Measurements from ENCODE around the gene PDE1A. TPM values are rescaled to one million over a fixed set of nuclear protein-coding genes. Genes with fewer than 3 reads are reported as not detected.

The PDE1A gene
- total and polyA plus RNA-seq, 2 experiments from 2014 or later, result 1.0 to 4.7 TPM

DNA sequence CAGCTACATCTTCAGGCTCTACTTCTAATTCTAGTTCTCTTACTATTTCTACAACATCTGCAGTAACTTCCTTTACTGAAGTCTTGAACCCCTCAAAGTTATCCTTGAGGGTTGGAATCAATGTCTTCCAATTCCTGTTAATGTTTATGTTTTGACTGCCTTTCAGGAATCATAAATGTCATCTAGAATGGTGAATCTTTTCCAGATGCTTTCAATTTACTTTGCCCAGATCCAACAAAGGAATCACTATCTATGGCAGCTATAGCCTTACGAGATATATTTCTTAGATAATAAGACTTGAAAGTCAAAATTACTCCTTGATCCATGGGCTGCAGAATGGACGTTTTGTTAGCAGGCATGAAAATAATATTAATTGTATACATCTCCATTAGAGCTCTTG is 123.9 kb downstream of the PDE1A start:
- Histone ChIP-seq H3K9me3 (ENCODE audit: low read depth) (no peaks in the 10 kb centered on the region), H3K4me3 (no peak overlapping the region), H3K4me2 (no peak overlapping the region), H3K4me1 (ENCODE audit: insufficient read depth) (no peaks in the 10 kb centered on the region), H4K20me1 (ENCODE audit: insufficient read depth, poor library complexity, severe bottlenecking) (no peaks in the 10 kb centered on the region), H3K36me3 (replicated peaks; ENCODE audit: insufficient read depth, low read depth) (no peaks in the 10 kb centered on the region), H3K27me3 (no peaks in the 10 kb centered on the region), H3K79me2 (no peaks in the 10 kb centered on the region), H3K27ac (no peak overlapping the region), H3K9me2 (replicated peaks; ENCODE audit: insufficient read depth) (no peaks in the 10 kb centered on the region), H2AFZ (no peak overlapping the region)
- TF ChIP-seq EZH2phosphoT487 (IDR thresholded peaks at IDR 0.05; ENCODE audit: low read depth, severe bottlenecking, unreplicated experiment) (no peak), EZH2 (IDR thresholded peaks at IDR 0.05; ENCODE audit: borderline replicate concordance) (no peak)
- TF ChIP-seq, protein P1, sequence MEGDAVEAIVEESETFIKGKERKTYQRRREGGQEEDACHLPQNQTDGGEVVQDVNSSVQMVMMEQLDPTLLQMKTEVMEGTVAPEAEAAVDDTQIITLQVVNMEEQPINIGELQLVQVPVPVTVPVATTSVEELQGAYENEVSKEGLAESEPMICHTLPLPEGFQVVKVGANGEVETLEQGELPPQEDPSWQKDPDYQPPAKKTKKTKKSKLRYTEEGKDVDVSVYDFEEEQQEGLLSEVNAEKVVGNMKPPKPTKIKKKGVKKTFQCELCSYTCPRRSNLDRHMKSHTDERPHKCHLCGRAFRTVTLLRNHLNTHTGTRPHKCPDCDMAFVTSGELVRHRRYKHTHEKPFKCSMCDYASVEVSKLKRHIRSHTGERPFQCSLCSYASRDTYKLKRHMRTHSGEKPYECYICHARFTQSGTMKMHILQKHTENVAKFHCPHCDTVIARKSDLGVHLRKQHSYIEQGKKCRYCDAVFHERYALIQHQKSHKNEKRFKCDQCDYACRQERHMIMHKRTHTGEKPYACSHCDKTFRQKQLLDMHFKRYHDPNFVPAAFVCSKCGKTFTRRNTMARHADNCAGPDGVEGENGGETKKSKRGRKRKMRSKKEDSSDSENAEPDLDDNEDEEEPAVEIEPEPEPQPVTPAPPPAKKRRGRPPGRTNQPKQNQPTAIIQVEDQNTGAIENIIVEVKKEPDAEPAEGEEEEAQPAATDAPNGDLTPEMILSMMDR (IDR thresholded peaks at IDR 0.05; ENCODE audit: poor library complexity), result no peak
- WGBS (ENCODE audit: low lambda C conversion rate, missing lambda C conversion rate), result 52% methylated on average over 2 of the region's 2 CpGs
- no peak for DNase-seq (ENCODE audit: low spot score)

- WGBS (ENCODE audit: low lambda C conversion rate, missing lambda C conversion rate), result 64% methylated on average over 3 of the region's 3 CpGs
- Histone ChIP-seq H3K4me2 (no peak overlapping the region), H3K4me1 (ENCODE audit: insufficient read depth) (no peaks in the 10 kb centered on the region), H2AFZ (no peak overlapping the region), H3K9me3 (ENCODE audit: low read depth) (no peaks in the 10 kb centered on the region), H3K36me3 (replicated peaks; ENCODE audit: insufficient read depth, low read depth) (no peaks in the 10 kb centered on the region), H3K27me3 (no peaks in the 10 kb centered on the region), H4K20me1 (ENCODE audit: insufficient read depth, poor library complexity, severe bottlenecking) (no peaks in the 10 kb centered on the region), H3K27ac (no peak overlapping the region), H3K79me2 (no peaks in the 10 kb centered on the region), H3K4me3 (no peak overlapping the region), H3K9me2 (replicated peaks; ENCODE audit: insufficient read depth) (no peaks in the 10 kb centered on the region)
- TF ChIP-seq EZH2 (IDR thresholded peaks at IDR 0.05; ENCODE audit: borderline replicate concordance), result no peak
- TF ChIP-seq, protein P1 (IDR thresholded peaks at IDR 0.05; ENCODE audit: poor library complexity), result no peak
- no peak for TF ChIP-seq EZH2phosphoT487 (IDR thresholded peaks at IDR 0.05; ENCODE audit: low read depth, severe bottlenecking, unreplicated experiment)
- DNase-seq (ENCODE audit: low spot score), result no peak
These were observed 124.7 kb downstream of the PDE1A start for GRCh38 chr2:182302174-182302573.

GRCh38 chr2:182301093-182301492 is 125.7 kb downstream of the PDE1A start:
- H3K27me3 ChIP-seq, result no peaks in the 10 kb centered on the region
- no peaks in the 10 kb centered on the region for H3K36me3 ChIP-seq (replicated peaks; ENCODE audit: insufficient read depth, low read depth)
- DNase-seq (ENCODE audit: low spot score), result no peak
- no peak overlapping the region for H3K27ac ChIP-seq
- WGBS (ENCODE audit: low lambda C conversion rate, missing lambda C conversion rate), result 90% methylated on average over 1 of the region's 1 CpG
- H4K20me1 ChIP-seq (ENCODE audit: insufficient read depth, poor library complexity, severe bottlenecking), result no peaks in the 10 kb centered on the region
- no peaks in the 10 kb centered on the region for H3K4me1 ChIP-seq (ENCODE audit: insufficient read depth)
- TF ChIP-seq EZH2phosphoT487 (IDR thresholded peaks at IDR 0.05; ENCODE audit: low read depth, severe bottlenecking, unreplicated experiment) (no peak), EZH2 (IDR thresholded peaks at IDR 0.05; ENCODE audit: borderline replicate concordance) (no peak)
- TF ChIP-seq, protein P1 (IDR thresholded peaks at IDR 0.05; ENCODE audit: poor library complexity), result no peak
- H2AFZ ChIP-seq, result no peak overlapping the region
- H3K4me3 ChIP-seq, result no peak overlapping the region
- no peak overlapping the region for H3K4me2 ChIP-seq
- no peaks in the 10 kb centered on the region for H3K9me2 ChIP-seq (replicated peaks; ENCODE audit: insufficient read depth)
- H3K9me3 ChIP-seq (ENCODE audit: low read depth), result no peaks in the 10 kb centered on the region
- H3K79me2 ChIP-seq, result no peaks in the 10 kb centered on the region

DNA sequence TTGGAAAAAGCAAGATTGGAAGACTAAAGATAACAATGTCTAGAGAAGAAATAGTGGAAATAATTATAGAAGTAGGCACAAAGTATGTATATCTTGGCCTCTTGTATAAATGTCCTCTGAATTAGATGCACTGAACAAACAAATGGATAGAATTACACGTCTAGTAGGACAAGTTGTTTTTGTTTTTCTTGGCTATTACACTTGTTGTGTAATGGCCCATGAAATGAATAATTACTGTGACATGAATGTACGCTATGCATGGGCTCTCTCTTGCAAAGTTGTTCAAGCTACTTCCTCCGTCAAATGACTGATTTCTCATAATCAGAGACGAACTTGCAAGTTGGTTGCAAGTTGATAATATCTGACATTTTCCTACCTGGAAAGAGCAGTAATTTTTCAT is 126.2 kb downstream of the PDE1A start:
- H3K27ac ChIP-seq, result no peak overlapping the region
- H3K9me2 ChIP-seq (replicated peaks; ENCODE audit: insufficient read depth), result no peaks in the 10 kb centered on the region
- H3K79me2 ChIP-seq, result no peaks in the 10 kb centered on the region
- no peaks in the 10 kb centered on the region for H3K9me3 ChIP-seq (ENCODE audit: low read depth)
- no peak overlapping the region for H2AFZ ChIP-seq
- H4K20me1 ChIP-seq (ENCODE audit: insufficient read depth, poor library complexity, severe bottlenecking), result no peaks in the 10 kb centered on the region
- H3K36me3 ChIP-seq (replicated peaks; ENCODE audit: insufficient read depth, low read depth), result no peaks in the 10 kb centered on the region
- 77% methylated on average over 4 of the region's 4 CpGs for WGBS (ENCODE audit: low lambda C conversion rate, missing lambda C conversion rate)
- no peaks in the 10 kb centered on the region for H3K4me1 ChIP-seq (ENCODE audit: insufficient read depth)
- H3K4me2 ChIP-seq, result no peak overlapping the region
- H3K27me3 ChIP-seq, result no peaks in the 10 kb centered on the region
- DNase-seq (ENCODE audit: low spot score), result no peak
- H3K4me3 ChIP-seq, result no peak overlapping the region
- TF ChIP-seq EZH2 (IDR thresholded peaks at IDR 0.05; ENCODE audit: borderline replicate concordance) (no peak), EZH2phosphoT487 (IDR thresholded peaks at IDR 0.05; ENCODE audit: low read depth, severe bottlenecking, unreplicated experiment) (no peak)
- TF ChIP-seq, protein P1 (IDR thresholded peaks at IDR 0.05; ENCODE audit: poor library complexity), result no peak
